Mesenchymal stem cell (in vitro differentiated cells and primary cell): ENCODE results near the gene MLLT11.

ENCODE experiments used
- DNase-seq: peaks from one replicate; pipeline ENCODE4 v3.0.0-alpha.2; 2013
- H2AFZ ChIP-seq: one replicate; pipeline ENCODE4 v1.6.1; 2013; ENCODE audit warnings: low read depth, mild to moderate bottlenecking, control low read depth, inconsistent platforms, low read length, moderate library complexity
- H2AK5ac ChIP-seq: 2 replicates; pipeline ENCODE4 v1.6.1; 2013; ENCODE audit warnings: low read length, moderate library complexity, mild to moderate bottlenecking, inconsistent platforms; ENCODE audit not compliant: severe bottlenecking
- H2BK120ac ChIP-seq: one replicate; pipeline ENCODE4 v1.6.1; 2013; ENCODE audit warnings: low read depth, mild to moderate bottlenecking, inconsistent platforms, low read length, moderate library complexity
- H2BK12ac ChIP-seq, 2 experiments: one replicate each; pipeline ENCODE4 v1.6.1; 2013; ENCODE audit warnings: inconsistent platforms in 2 of 2, low read length in 2 of 2, mild to moderate bottlenecking in 2 of 2, moderate library complexity in 2 of 2, control low read depth in 1 of 2
- H2BK15ac ChIP-seq: one replicate; pipeline ENCODE4 v1.6.1; 2013; ENCODE audit warnings: mild to moderate bottlenecking, low read depth, inconsistent platforms; ENCODE audit not compliant: poor library complexity, severe bottlenecking
- H2BK5ac ChIP-seq: 2 replicates; pipeline ENCODE4 v1.6.1; 2013; ENCODE audit warnings: low read depth, mild to moderate bottlenecking, low read length, control low read depth, inconsistent platforms; ENCODE audit not compliant: poor library complexity, severe bottlenecking
- H3K14ac ChIP-seq, 2 experiments: one replicate each; pipeline ENCODE4 v1.6.1; 2013; ENCODE audit warnings: inconsistent platforms in 2 of 2, low read length in 2 of 2, control low read depth in 1 of 2, mild to moderate bottlenecking in 1 of 2, moderate library complexity in 1 of 2
- H3K18ac ChIP-seq, 2 experiments: one replicate each; pipeline ENCODE4 v1.6.1; 2013; ENCODE audit warnings: inconsistent platforms in 2 of 2, low read length in 2 of 2, control low read depth in 1 of 2, low read depth in 1 of 2, mild to moderate bottlenecking in 1 of 2
- H3K23ac ChIP-seq, 2 experiments: one replicate each; pipeline ENCODE4 v1.6.1; 2013; ENCODE audit warnings: inconsistent platforms in 2 of 2, low read length in 2 of 2, mild to moderate bottlenecking in 2 of 2, moderate library complexity in 2 of 2, control low read depth in 1 of 2
- H3K27ac ChIP-seq: 2 replicates; pipeline ENCODE4 v1.5.1; 2013; ENCODE audit warnings: mild to moderate bottlenecking, moderate library complexity, low read length, control low read depth, inconsistent platforms; ENCODE audit not compliant: poor library complexity, severe bottlenecking
- H3K27me3 ChIP-seq, 2 experiments: 2 replicates each; pipeline versions ENCODE4 v1.6.1 to v1.7.0; 2013; ENCODE audit warnings: low read length in 2 of 2, mild to moderate bottlenecking in 2 of 2, moderate library complexity in 2 of 2, control low read depth in 1 of 2, inconsistent platforms in 1 of 2; ENCODE audit not compliant: control insufficient read depth in 1 of 2, insufficient read depth in 1 of 2
- H3K36me3 ChIP-seq, 2 experiments: 2 replicates each; pipeline versions ENCODE4 v1.6.1 to v1.7.0; 2013; ENCODE audit warnings: low read length in 2 of 2, control low read depth in 1 of 2, inconsistent platforms in 1 of 2, low read depth in 1 of 2, mild to moderate bottlenecking in 1 of 2; ENCODE audit not compliant: insufficient read depth in 2 of 2, control insufficient read depth in 1 of 2
- H3K4ac ChIP-seq, 2 experiments: one replicate each; pipeline ENCODE4 v1.6.1; 2013; ENCODE audit warnings: inconsistent platforms in 2 of 2, low read length in 2 of 2, mild to moderate bottlenecking in 2 of 2, moderate library complexity in 2 of 2, control low read depth in 1 of 2, low read depth in 1 of 2
- H3K4me1 ChIP-seq: 2 replicates; pipeline ENCODE4 v1.6.1; 2013; ENCODE audit warnings: low read depth, low read length, control low read depth; ENCODE audit not compliant: control insufficient read depth, insufficient read depth
- H3K4me2 ChIP-seq: 2 replicates; pipeline ENCODE4 v1.6.1; 2013; ENCODE audit warnings: low read length, mild to moderate bottlenecking, inconsistent platforms; ENCODE audit not compliant: poor library complexity, severe bottlenecking
- H3K4me3 ChIP-seq, 2 experiments: 2 replicates each; pipeline versions ENCODE4 v1.5.1 to v1.7.0; 2013; ENCODE audit warnings: low read length in 2 of 2, mild to moderate bottlenecking in 2 of 2, control low read depth in 1 of 2, low read depth in 1 of 2; ENCODE audit not compliant: insufficient read depth in 1 of 2
- H3K79me1 ChIP-seq: replicated peaks from 2 replicates; pipeline ENCODE4 v1.6.1; 2013; ENCODE audit warnings: mild to moderate bottlenecking, control low read depth, low read length, inconsistent platforms; ENCODE audit not compliant: poor library complexity, severe bottlenecking
- H3K9ac ChIP-seq: 2 replicates; pipeline ENCODE4 v1.7.0; 2013; ENCODE audit warnings: mild to moderate bottlenecking, low read length, moderate library complexity
- H3K9me3 ChIP-seq: 2 replicates; pipeline ENCODE4 v1.7.0; 2013; ENCODE audit warnings: mild to moderate bottlenecking, low read length; ENCODE audit not compliant: control insufficient read depth
- H4K8ac ChIP-seq: one replicate; pipeline ENCODE4 v1.6.1; 2013; ENCODE audit warnings: inconsistent platforms, mild to moderate bottlenecking, low read length, moderate library complexity
- H4K91ac ChIP-seq: one replicate; pipeline ENCODE4 v1.6.1; 2013; ENCODE audit warnings: mild to moderate bottlenecking, low read length, inconsistent platforms
- WGBS: methylation state at CpG from one replicate; pipeline ENCODE4 v1.1.7; 2013; ENCODE audit warnings: mixed read lengths; 5-methylcytosine and 5-hydroxymethylcytosine counted together

MLLT11 gene

DNA sequence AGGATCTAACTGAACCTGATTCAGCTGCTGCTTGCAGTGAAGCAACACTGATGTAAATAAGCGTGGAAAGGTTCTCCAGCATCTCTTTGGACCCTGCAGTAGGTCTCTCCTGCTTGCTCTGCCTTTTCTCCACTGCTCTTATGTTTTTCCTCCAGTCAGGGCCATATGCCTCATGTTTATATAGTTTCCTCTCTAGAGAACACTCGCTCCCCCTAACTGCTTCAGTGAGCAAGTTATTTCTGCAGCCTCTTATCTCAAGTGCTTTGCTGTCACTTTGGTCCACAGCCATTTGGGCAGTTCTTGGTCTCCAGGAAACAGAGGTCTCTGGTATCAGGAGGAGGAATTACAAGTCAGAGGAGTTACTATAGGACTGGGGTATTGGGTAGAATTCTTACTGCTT, 46.7 kb upstream of the MLLT11 start:
- H2BK120ac ChIP-seq: no peak overlapping the region
- 56% methylated on average over 1 of the region's 2 CpGs for WGBS

DNA sequence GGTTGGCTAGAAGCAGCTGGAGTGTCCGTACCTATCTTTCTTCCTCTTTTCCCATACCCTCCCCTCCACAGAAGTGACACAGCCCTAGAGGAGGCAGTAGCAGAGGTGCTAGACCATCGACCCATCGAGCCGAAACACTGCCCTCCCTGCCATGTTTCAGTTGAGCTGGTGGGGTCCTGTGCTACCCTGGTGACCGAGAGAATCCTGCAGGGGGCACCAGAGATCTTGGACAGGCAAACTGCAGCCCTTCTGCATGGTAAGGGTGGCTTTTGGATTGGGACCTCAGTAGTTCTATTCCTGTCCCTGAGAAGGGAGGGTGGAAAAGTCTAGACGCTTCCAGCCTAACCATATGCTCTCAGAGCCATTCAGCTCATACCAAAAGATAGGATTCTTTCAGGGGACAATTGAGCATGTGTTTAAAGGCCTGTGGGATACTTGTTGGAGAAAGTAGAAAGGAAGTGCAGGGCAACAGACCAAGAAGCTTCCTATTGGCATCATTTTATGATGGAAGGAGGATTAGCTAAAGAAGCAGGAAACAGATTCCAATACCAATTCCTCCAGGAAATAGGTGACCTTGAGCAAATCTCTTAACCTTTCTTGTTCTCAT, 35.6 kb upstream of the MLLT11 start:
- DNase-seq: peak; percentile 71
- no peak overlapping the region for H3K4me3 ChIP-seq
- no peak overlapping the region for H2BK12ac ChIP-seq
- H3K4me2 ChIP-seq: no peak overlapping the region
- H3K9me3 ChIP-seq: no peaks in the 10 kb centered on the region
- peak overlapping the region; percentile 46 for H2AK5ac ChIP-seq
- H3K14ac ChIP-seq: no peak overlapping the region
- no peak overlapping the region for H3K18ac ChIP-seq
- no peaks in the 10 kb centered on the region for H3K27me3 ChIP-seq
- no peak overlapping the region for H2AFZ ChIP-seq
- H4K91ac ChIP-seq: no peak overlapping the region
- H3K23ac ChIP-seq: no peak overlapping the region
- no peak overlapping the region for H4K8ac ChIP-seq
- no peak overlapping the region for H3K27ac ChIP-seq
- peaks cover 23 to 46% of the 10 kb centered on the region in 2 experiments for H3K36me3 ChIP-seq
- H3K9ac ChIP-seq: no peak overlapping the region
- H3K79me1 ChIP-seq: peaks cover 5% of the 10 kb centered on the region
- no peak overlapping the region for H2BK15ac ChIP-seq
- no peak overlapping the region for H2BK120ac ChIP-seq
- 50% methylated on average over 5 of the region's 6 CpGs for WGBS
- peaks cover 14% of the 10 kb centered on the region for H3K4me1 ChIP-seq
- peak overlapping the region; percentile 46 for H2BK5ac ChIP-seq
- H3K4ac ChIP-seq: no peak overlapping the region

More for the DNA sequence above, 46.7 kb upstream of the MLLT11 start:
- Histone ChIP-seq H3K4ac (no peak overlapping the region), H3K36me3 (peaks cover 0 to 9% of the 10 kb centered on the region in 2 experiments), H3K27ac (peak overlapping the region; percentile 58), H2BK12ac (peak overlapping the region in 1 of 2 experiments; percentile 11), H3K27me3 (no peaks in the 10 kb centered on the region), H3K4me1 (peaks cover 7% of the 10 kb centered on the region), H2AFZ (no peak overlapping the region), H3K18ac (peak overlapping the region in 1 of 2 experiments; percentile 61), H4K8ac (no peak overlapping the region), H3K9ac (no peak overlapping the region), H2BK5ac (no peak overlapping the region), H3K9me3 (no peaks in the 10 kb centered on the region), H3K23ac (no peak overlapping the region), H4K91ac (no peak overlapping the region), H3K14ac (no peak overlapping the region), H3K4me2 (no peak overlapping the region), H2AK5ac (no peak overlapping the region), H3K4me3 (no peak overlapping the region), H3K79me1 (peaks cover 20% of the 10 kb centered on the region), H2BK15ac (no peak overlapping the region)
- DNase-seq: peak; percentile 89

DNA sequence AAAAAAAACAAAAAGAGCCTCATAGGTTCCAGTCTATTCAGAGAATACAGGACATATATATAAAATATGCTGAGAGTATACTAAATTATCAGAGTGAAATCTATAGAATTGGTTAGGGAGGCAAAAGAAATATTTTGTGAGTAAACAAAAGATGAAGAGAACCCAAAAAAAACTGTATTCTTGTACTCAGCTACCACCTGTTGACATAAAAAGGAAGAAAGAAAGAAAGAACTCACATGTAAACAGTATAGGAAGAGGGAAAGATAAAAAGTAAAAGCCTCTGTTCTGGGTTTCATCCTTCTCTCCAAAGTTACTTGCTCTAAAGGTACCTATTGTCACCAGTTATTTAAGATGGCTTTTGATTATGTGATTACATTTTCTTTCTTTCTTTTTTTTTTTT, 33.7 kb upstream of the MLLT11 start:
- no peak overlapping the region for H4K8ac ChIP-seq
- H3K27me3 ChIP-seq: no peaks in the 10 kb centered on the region
- H3K36me3 ChIP-seq: peaks cover 26 to 60% of the 10 kb centered on the region in 2 experiments
- H3K4me3 ChIP-seq: no peak overlapping the region
- H2AK5ac ChIP-seq: no peak overlapping the region
- no peaks in the 10 kb centered on the region for H3K9me3 ChIP-seq
- no peak overlapping the region for H3K4ac ChIP-seq
- H3K79me1 ChIP-seq: peaks cover 5% of the 10 kb centered on the region
- no peak for DNase-seq
- no peak overlapping the region for H2BK120ac ChIP-seq
- H3K9ac ChIP-seq: no peak overlapping the region
- H3K27ac ChIP-seq: no peak overlapping the region
- H3K14ac ChIP-seq: no peak overlapping the region
- no peak overlapping the region for H3K18ac ChIP-seq
- H2BK12ac ChIP-seq: no peak overlapping the region
- no peak overlapping the region for H2BK15ac ChIP-seq
- no peak overlapping the region for H3K4me2 ChIP-seq
- no peak overlapping the region for H3K23ac ChIP-seq
- no peak overlapping the region for H2BK5ac ChIP-seq
- no peak overlapping the region for H2AFZ ChIP-seq
- no peak overlapping the region for H4K91ac ChIP-seq
- H3K4me1 ChIP-seq: peaks cover 14% of the 10 kb centered on the region

DNA sequence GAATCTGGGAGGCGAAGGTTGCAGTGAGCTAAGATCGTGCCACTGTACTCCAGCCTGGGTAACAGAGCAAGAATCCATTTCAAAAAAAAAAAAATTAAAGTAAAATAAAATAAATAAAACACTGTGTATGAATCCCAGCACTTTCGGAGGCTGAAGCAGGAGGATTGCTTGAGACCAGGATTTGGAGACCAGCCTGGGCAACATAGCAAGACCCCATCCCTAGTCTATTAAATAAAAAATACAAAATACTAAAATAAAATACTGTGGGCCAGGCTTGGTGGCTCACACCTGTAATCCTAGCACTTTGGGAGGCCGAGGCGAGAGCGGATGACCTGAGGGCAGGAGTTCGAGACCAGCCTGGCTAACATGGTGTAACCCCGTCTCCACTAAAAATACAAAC, 28.0 kb upstream of the MLLT11 start:
- Histone ChIP-seq H2BK5ac (no peak overlapping the region), H3K4me1 (peaks cover 1% of the 10 kb centered on the region), H2AFZ (no peak overlapping the region), H3K79me1 (peaks cover 2% of the 10 kb centered on the region), H3K18ac (no peak overlapping the region), H3K4ac (no peak overlapping the region), H3K9ac (no peak overlapping the region), H3K4me3 (no peak overlapping the region), H2BK120ac (no peak overlapping the region), H2BK15ac (no peak overlapping the region), H2AK5ac (no peak overlapping the region), H3K36me3 (peaks cover 39 to 59% of the 10 kb centered on the region in 2 experiments), H2BK12ac (no peak overlapping the region), H3K27me3 (no peaks in the 10 kb centered on the region), H4K91ac (no peak overlapping the region), H4K8ac (no peak overlapping the region), H3K9me3 (no peaks in the 10 kb centered on the region), H3K27ac (no peak overlapping the region), H3K14ac (no peak overlapping the region), H3K4me2 (no peak overlapping the region), H3K23ac (no peak overlapping the region)
- WGBS: 97% methylated on average over 5 of the region's 8 CpGs
- DNase-seq: no peak
